Mucosa of descending colon (tissue), 3 donors: ENCODE data around the gene STX8. TPM values are rescaled to one million over a fixed set of nuclear protein-coding genes. Genes with fewer than 3 reads are reported as not detected.

Experiments used
- ATAC-seq: fragments of 200-7000 bp; cut with Tn5 transposase; one replicate; pipeline ENCODE4 v1.9.1; 2020; ENCODE audit warnings: mild to moderate bottlenecking, moderate library complexity
- DNase-seq, 3 donors: peaks; one replicate each; pipeline ENCODE4 v3.0.0-alpha.2; 2020
- H3K36me3 ChIP-seq: fragments of 200-600 bp; one replicate; pipeline ENCODE4 v1.8.0; 2021; ENCODE audit warnings: low read depth, mild to moderate bottlenecking
- H3K4me1 ChIP-seq: fragments of 200-600 bp; one replicate; pipeline ENCODE4 v1.8.0; 2021; ENCODE audit warnings: low read depth, mild to moderate bottlenecking
- H3K4me3 ChIP-seq: fragments of 200-600 bp; one replicate; pipeline ENCODE4 v1.8.0; 2021; ENCODE audit warnings: mild to moderate bottlenecking
- H3K9me3 ChIP-seq: fragments of 200-600 bp; one replicate; pipeline ENCODE4 v1.8.0; 2021; ENCODE audit warnings: mild to moderate bottlenecking
- intact Hi-C, 2 donors: fragments of 100-400 bp; cut with DNase I in 1 of 2; cut with micrococcal nuclease in 1 of 2; formaldehyde crosslinking; loops; one replicate each; pipeline versions ENCODE4 v1.11.0 to v1.11.1; 2022; cut with DNase I, micrococcal nuclease
- total RNA-seq, 3 donors: library from RNA; stranded (reverse); fragmentation: NEBNext Ultra II Directional in 2 of 3; extraction: Animal tissue kit (Norgen Biotek cat#: 25700) in 2 of 3; gene quantifications; one replicate each; pipeline versions ENCODE4 v1.2.1 to v1.2.4, GENCODE V29; 2021 to 2023
- TF ChIP-seq, protein P1 (sequence below): fragments of 200-600 bp; IDR thresholded peaks from one replicate; pipeline ENCODE4 v1.8.0; 2022; ENCODE audit warnings: antibody characterized with exemption, mild to moderate bottlenecking
- donor health status: DM: no; HTN: no; CAD: no; lungs with moderate emphysema.
- donor health status: DM: no; HTN: no; CAD: no.
- donor health status: DM: no; HTN: yes; CAD: no.

STX8 gene
- total RNA-seq, 3 donors from 2014 or later: 45.1 to 62.5 (median 54.4) TPM

DNA sequence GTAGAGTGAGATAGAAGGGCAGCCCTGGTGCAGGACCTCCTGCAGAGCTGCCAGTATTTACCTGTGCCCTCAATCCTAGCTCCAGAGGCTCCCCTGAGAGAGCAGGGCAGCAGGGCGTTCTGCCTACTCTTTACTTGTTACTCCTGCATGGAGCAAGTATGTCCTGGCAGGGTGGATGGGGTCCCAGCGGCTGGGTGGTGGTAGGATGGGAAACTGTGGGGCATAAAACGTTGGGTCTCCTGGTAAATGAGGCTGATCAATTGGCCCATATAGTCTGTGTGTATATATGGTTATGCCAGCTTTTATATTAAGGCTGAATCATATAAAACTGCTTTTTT, 362.3 kb downstream of the STX8 start:
- no peak for DNase-seq
- Histone ChIP-seq H3K9me3 (peaks cover 12% of the 10 kb centered on the region), H3K36me3 (no peaks in the 10 kb centered on the region), H3K4me3 (no peak overlapping the region), H3K4me1 (peaks cover 3% of the 10 kb centered on the region)
- intact Hi-C loops: no loop called here
- no peak for ATAC-seq
- TF ChIP-seq, protein P1, sequence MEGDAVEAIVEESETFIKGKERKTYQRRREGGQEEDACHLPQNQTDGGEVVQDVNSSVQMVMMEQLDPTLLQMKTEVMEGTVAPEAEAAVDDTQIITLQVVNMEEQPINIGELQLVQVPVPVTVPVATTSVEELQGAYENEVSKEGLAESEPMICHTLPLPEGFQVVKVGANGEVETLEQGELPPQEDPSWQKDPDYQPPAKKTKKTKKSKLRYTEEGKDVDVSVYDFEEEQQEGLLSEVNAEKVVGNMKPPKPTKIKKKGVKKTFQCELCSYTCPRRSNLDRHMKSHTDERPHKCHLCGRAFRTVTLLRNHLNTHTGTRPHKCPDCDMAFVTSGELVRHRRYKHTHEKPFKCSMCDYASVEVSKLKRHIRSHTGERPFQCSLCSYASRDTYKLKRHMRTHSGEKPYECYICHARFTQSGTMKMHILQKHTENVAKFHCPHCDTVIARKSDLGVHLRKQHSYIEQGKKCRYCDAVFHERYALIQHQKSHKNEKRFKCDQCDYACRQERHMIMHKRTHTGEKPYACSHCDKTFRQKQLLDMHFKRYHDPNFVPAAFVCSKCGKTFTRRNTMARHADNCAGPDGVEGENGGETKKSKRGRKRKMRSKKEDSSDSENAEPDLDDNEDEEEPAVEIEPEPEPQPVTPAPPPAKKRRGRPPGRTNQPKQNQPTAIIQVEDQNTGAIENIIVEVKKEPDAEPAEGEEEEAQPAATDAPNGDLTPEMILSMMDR: no peak

DNA sequence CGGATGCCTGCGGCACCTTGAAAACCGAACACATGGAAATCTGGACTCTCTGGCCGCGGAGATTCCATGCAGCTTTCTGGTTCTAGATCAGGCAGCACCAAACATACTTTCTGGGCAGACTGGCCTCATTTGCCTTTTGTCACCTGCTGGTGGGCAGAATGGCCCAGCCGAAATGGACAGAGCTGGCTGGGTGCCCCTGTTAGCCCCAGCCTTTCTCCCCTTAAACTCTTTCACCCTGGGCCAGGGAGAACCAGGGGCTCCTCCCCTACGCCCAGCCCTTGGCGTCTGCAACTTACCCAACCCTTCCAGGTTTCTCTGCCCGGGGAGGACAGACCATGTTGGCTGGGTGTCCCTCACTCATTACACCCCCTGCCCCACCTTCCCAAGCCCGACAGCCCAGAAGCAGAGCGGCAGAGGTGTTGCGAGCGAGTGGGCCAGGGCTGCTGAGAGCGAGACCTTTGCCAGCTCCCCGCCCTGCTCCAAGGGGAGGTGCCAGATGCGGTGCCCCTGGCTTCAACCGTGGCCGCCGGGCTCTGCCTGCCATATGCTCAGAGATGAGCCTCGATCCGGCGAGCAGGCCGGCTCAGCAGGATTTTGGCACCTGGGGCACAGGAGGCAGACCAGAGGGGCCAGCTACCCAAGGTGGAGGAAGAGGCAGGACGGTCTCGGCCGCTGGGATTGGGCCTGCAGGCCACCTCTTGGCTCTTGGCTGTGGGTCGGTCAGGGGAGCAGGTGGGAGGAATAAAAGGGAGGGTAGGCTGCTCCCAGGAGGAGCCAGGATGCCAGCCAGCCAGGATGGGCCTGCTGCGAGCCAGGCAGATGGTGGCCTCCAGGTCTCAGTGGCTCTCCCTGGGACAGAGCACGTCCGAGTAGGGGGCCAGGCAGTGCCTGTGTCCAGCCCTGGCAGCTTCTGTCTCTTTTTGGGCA, 363.0 kb downstream of the STX8 start:
- TF ChIP-seq, protein P1: no peak
- intact Hi-C loops: no loop called here
- peak in 1 of 3 donors; percentile 41 for DNase-seq
- Histone ChIP-seq H3K4me1 (peaks cover 4% of the 10 kb centered on the region), H3K4me3 (no peak overlapping the region), H3K9me3 (peaks cover 12% of the 10 kb centered on the region), H3K36me3 (no peaks in the 10 kb centered on the region)
- ATAC-seq: no peak

- TF ChIP-seq, protein P1: no peak
- no peaks in the 10 kb centered on the region for H3K36me3 ChIP-seq
- H3K4me1 ChIP-seq: peaks cover 14% of the 10 kb centered on the region
- intact Hi-C loops: no loop called here
- H3K9me3 ChIP-seq: peaks cover 11% of the 10 kb centered on the region
- peak in 1 of 3 donors; percentile 12 for DNase-seq
- ATAC-seq: no peak
- H3K4me3 ChIP-seq: no peak overlapping the region
These were observed 364.4 kb downstream of the STX8 start for GRCh38 chr17:9211133-9211765.

- ATAC-seq (no peak), DNase-seq (peak in 1 of 3 donors; percentile 17)
- TF ChIP-seq, protein P1: no peak
- Histone ChIP-seq H3K36me3 (no peaks in the 10 kb centered on the region), H3K4me1 (peaks cover 16% of the 10 kb centered on the region), H3K9me3 (no peaks in the 10 kb centered on the region), H3K4me3 (no peak overlapping the region)
- intact Hi-C loops: no loop called here
These were observed 365.7 kb downstream of the STX8 start for GRCh38 chr17:9209781-9210370.

- no peak for ATAC-seq
- intact Hi-C loops: no loop called here
- peaks cover 16% of the 10 kb centered on the region for H3K4me1 ChIP-seq
- H3K9me3 ChIP-seq: no peaks in the 10 kb centered on the region
- DNase-seq: no peak
- TF ChIP-seq, protein P1: no peak
- no peaks in the 10 kb centered on the region for H3K36me3 ChIP-seq
- H3K4me3 ChIP-seq: no peak overlapping the region
These were observed 366.3 kb downstream of the STX8 start for GRCh38 chr17:9209347-9209746.
